Karpas-422 (cell line): ENCODE results near the gene SBK1. TPM values are rescaled to one million over a fixed set of nuclear protein-coding genes. Genes with fewer than 3 reads are reported as not detected.

Experiments used
- DNase-seq: peaks from one replicate; pipeline ENCODE4 v3.0.0-alpha.2; 2015
- H2AFZ ChIP-seq: fragments of 200-600 bp; sonication (generic); 2 replicates; pipeline ENCODE4 v1.6.1; 2014; ENCODE audit warnings: antibody characterized with exemption, low read length, mixed read lengths
- H3K27ac ChIP-seq: fragments of 200-600 bp; sonication (generic); 2 replicates; pipeline ENCODE4 v1.5.1; 2014; ENCODE audit warnings: mild to moderate bottlenecking, low read length, moderate library complexity
- H3K27me3 ChIP-seq: fragments of 200-600 bp; sonication (generic); 2 replicates; pipeline ENCODE4 v1.6.1; 2014; ENCODE audit warnings: low read length, mixed read lengths
- H3K36me3 ChIP-seq: fragments of 200-600 bp; sonication (generic); 2 replicates; pipeline ENCODE4 v1.6.1; 2014; ENCODE audit warnings: low read length, mixed read lengths; ENCODE audit not compliant: insufficient read depth
- H3K4me1 ChIP-seq: fragments of 200-600 bp; sonication (generic); 2 replicates; pipeline ENCODE4 v1.6.1; 2014; ENCODE audit warnings: mild to moderate bottlenecking, low read length, mixed read lengths
- H3K4me2 ChIP-seq: fragments of 200-600 bp; sonication (generic); 2 replicates; pipeline ENCODE4 v1.6.1; 2014; ENCODE audit warnings: low read length, low read depth, mild to moderate bottlenecking; ENCODE audit not compliant: poor library complexity, severe bottlenecking
- H3K4me3 ChIP-seq: fragments of 200-600 bp; sonication (generic); 2 replicates; pipeline ENCODE4 v1.5.1; 2014; ENCODE audit warnings: mild to moderate bottlenecking, antibody characterized with exemption, low read length, mixed read lengths
- H3K79me2 ChIP-seq: fragments of 200-600 bp; sonication (generic); 2 replicates; pipeline ENCODE4 v1.6.1; 2014; ENCODE audit warnings: mild to moderate bottlenecking, low read length, mixed read lengths
- H3K9ac ChIP-seq: fragments of 200-600 bp; sonication (generic); 2 replicates; pipeline ENCODE4 v1.6.0; 2014; ENCODE audit warnings: low read length
- H3K9me2 ChIP-seq: fragments of 200-600 bp; sonication (generic), shearing (Covaris generic); replicated peaks from 2 replicates; pipeline ENCODE4 v1.6.0; 2014; ENCODE audit warnings: mild to moderate bottlenecking, low read length, moderate library complexity; ENCODE audit not compliant: insufficient read depth
- H3K9me3 ChIP-seq: fragments of 300-700, 200-600 bp; sonication (generic); 2 replicates; pipeline ENCODE4 v1.6.1; 2014; ENCODE audit warnings: low read length, mixed read lengths
- H4K20me1 ChIP-seq: fragments of 200-600 bp; sonication (generic); 2 replicates; pipeline ENCODE4 v1.6.1; 2014; ENCODE audit warnings: mild to moderate bottlenecking, antibody characterized with exemption, low read length, low read depth; ENCODE audit not compliant: insufficient read depth
- total RNA-seq: library from RNA; depleted of rRNA; stranded (reverse); fragments of >200 nt; shearing (Covaris generic); gene quantifications from 2 replicates; pipeline ENCODE4 v1.2.3, GENCODE V29; 2014; ENCODE audit warnings: low replicate concordance

SBK1 gene
- total RNA-seq, 1 experiment from 2014 or later = 0.07 TPM

- H3K4me2 ChIP-seq = no peak overlapping the region
- H3K9me2 ChIP-seq = no peaks in the 10 kb centered on the region
- H3K27me3 ChIP-seq = 0 out of 2 replicates have a peak, but pooled peaks cover 3% of the 10 kb centered on the region
- H3K9me3 ChIP-seq = no peaks in the 10 kb centered on the region
- no peaks in the 10 kb centered on the region for H3K36me3 ChIP-seq
- no peak overlapping the region for H3K4me3 ChIP-seq
- no peaks in the 10 kb centered on the region for H4K20me1 ChIP-seq
- H3K27ac ChIP-seq = no peak overlapping the region
- no peak overlapping the region for H2AFZ ChIP-seq
- H3K9ac ChIP-seq = no peak overlapping the region
- no peaks in the 10 kb centered on the region for H3K79me2 ChIP-seq
- peaks cover 3% of the 10 kb centered on the region for H3K4me1 ChIP-seq
- no peak for DNase-seq
These were observed 16.0 kb upstream of the SBK1 start for GRCh38 chr16:28276301-28276700.

- H3K36me3 ChIP-seq = no peaks in the 10 kb centered on the region
- H3K9me3 ChIP-seq = no peaks in the 10 kb centered on the region
- no peak overlapping the region for H3K4me2 ChIP-seq
- no peak overlapping the region for H3K4me3 ChIP-seq
- no peak overlapping the region for H3K9ac ChIP-seq
- no peaks in the 10 kb centered on the region for H3K9me2 ChIP-seq
- DNase-seq = peak; percentile 92
- no peaks in the 10 kb centered on the region for H4K20me1 ChIP-seq
- H3K79me2 ChIP-seq = no peaks in the 10 kb centered on the region
- 0 out of 2 replicates have a peak, but pooled peaks cover 3% of the 10 kb centered on the region for H3K27me3 ChIP-seq
- peaks cover 3% of the 10 kb centered on the region for H3K4me1 ChIP-seq
- no peak overlapping the region for H3K27ac ChIP-seq
- no peak overlapping the region for H2AFZ ChIP-seq
These were observed 14.6 kb upstream of the SBK1 start for GRCh38 chr16:28277537-28278388.

GRCh38 chr16:28279006-28279405, 13.3 kb upstream of the SBK1 start:
- no peak for DNase-seq

GRCh38 chr16:28280881-28281836, 11.2 kb upstream of the SBK1 start:
- H3K4me1 ChIP-seq = peaks cover 3% of the 10 kb centered on the region
- H3K9me2 ChIP-seq = no peaks in the 10 kb centered on the region
- H4K20me1 ChIP-seq = 0 out of 2 replicates have a peak, but pooled peaks cover 4% of the 10 kb centered on the region
- H3K9me3 ChIP-seq = no peaks in the 10 kb centered on the region
- DNase-seq = peak; percentile 66
- H2AFZ ChIP-seq = no peak overlapping the region
- H3K36me3 ChIP-seq = no peaks in the 10 kb centered on the region
- H3K9ac ChIP-seq = no peak overlapping the region
- H3K79me2 ChIP-seq = no peaks in the 10 kb centered on the region
- no peak overlapping the region for H3K27ac ChIP-seq
- no peak overlapping the region for H3K4me2 ChIP-seq
- no peaks in the 10 kb centered on the region for H3K27me3 ChIP-seq
- H3K4me3 ChIP-seq = no peak overlapping the region

More at GRCh38 chr16:28279006-28279405, 13.3 kb upstream of the SBK1 start:
- H3K9me3 ChIP-seq = no peaks in the 10 kb centered on the region
- H3K79me2 ChIP-seq = no peaks in the 10 kb centered on the region
- H3K9me2 ChIP-seq = no peaks in the 10 kb centered on the region
- H3K27me3 ChIP-seq = 0 out of 2 replicates have a peak, but pooled peaks cover 3% of the 10 kb centered on the region
- H4K20me1 ChIP-seq = no peaks in the 10 kb centered on the region
- no peak overlapping the region for H3K4me3 ChIP-seq
- no peak overlapping the region for H3K4me2 ChIP-seq
- no peak overlapping the region for H3K9ac ChIP-seq
- no peaks in the 10 kb centered on the region for H3K36me3 ChIP-seq
- H3K27ac ChIP-seq = no peak overlapping the region
- no peak overlapping the region for H2AFZ ChIP-seq
- H3K4me1 ChIP-seq = peaks cover 3% of the 10 kb centered on the region

GRCh38 chr16:28282045-28282444, 10.3 kb upstream of the SBK1 start:
- Histone ChIP-seq H3K9me3 (no peaks in the 10 kb centered on the region), H3K4me3 (no peak overlapping the region), H3K4me2 (no peak overlapping the region), H3K27me3 (no peaks in the 10 kb centered on the region), H2AFZ (no peak overlapping the region), H3K36me3 (no peaks in the 10 kb centered on the region), H3K9ac (no peak overlapping the region), H4K20me1 (0 out of 2 replicates have a peak, but pooled peaks cover 4% of the 10 kb centered on the region), H3K79me2 (no peaks in the 10 kb centered on the region), H3K27ac (no peak overlapping the region), H3K4me1 (peaks cover 3% of the 10 kb centered on the region), H3K9me2 (no peaks in the 10 kb centered on the region)
- DNase-seq = no peak

- Histone ChIP-seq H3K27me3 (no peaks in the 10 kb centered on the region), H3K9me2 (no peaks in the 10 kb centered on the region)
These were observed 9.2 kb upstream of the SBK1 start for GRCh38 chr16:28283173-28283572.

GRCh38 chr16:28283798-28284577, 8.3 kb upstream of the SBK1 start:
- Histone ChIP-seq H3K9ac (no peak overlapping the region), H3K4me3 (no peak overlapping the region), H3K27ac (no peak overlapping the region), H4K20me1 (0 out of 2 replicates have a peak, but pooled peaks cover 4% of the 10 kb centered on the region), H2AFZ (no peak overlapping the region), H3K79me2 (no peaks in the 10 kb centered on the region), H3K36me3 (no peaks in the 10 kb centered on the region), H3K4me2 (no peak overlapping the region), H3K9me2 (no peaks in the 10 kb centered on the region), H3K9me3 (no peaks in the 10 kb centered on the region), H3K27me3 (no peaks in the 10 kb centered on the region), H3K4me1 (no peaks in the 10 kb centered on the region)
- no peak for DNase-seq

More at GRCh38 chr16:28283173-28283572, 9.2 kb upstream of the SBK1 start:
- Histone ChIP-seq H2AFZ (no peak overlapping the region), H3K4me2 (no peak overlapping the region), H3K4me3 (no peak overlapping the region), H3K36me3 (no peaks in the 10 kb centered on the region), H4K20me1 (0 out of 2 replicates have a peak, but pooled peaks cover 4% of the 10 kb centered on the region), H3K9me3 (no peaks in the 10 kb centered on the region), H3K4me1 (no peaks in the 10 kb centered on the region), H3K79me2 (no peaks in the 10 kb centered on the region), H3K27ac (no peak overlapping the region), H3K9ac (no peak overlapping the region)
- no peak for DNase-seq
